G401.6 (cell line): ENCODE data around the gene REEP6.
"Not testable (repeated sequence)": the region's sequence is repeated elsewhere in the genome, so short reads cannot be mapped to it uniquely, and the experiment has no call there.

Experiments
- FAIRE-seq: peaks from 2 replicates; lab custom pipeline; 2012; peaks lifted over from hg19 to GRCh38; lab: Jason Lieb, UNC

The REEP6 gene

GRCh38 chr19:1509602-1510441, 18.8 kb downstream of the REEP6 start:
- peak; percentile 19 for FAIRE-seq

GRCh38 chr19:1510442-1510806, 19.4 kb downstream of the REEP6 start:
- FAIRE-seq = no peak

- FAIRE-seq = no peak
Observed at GRCh38 chr19:1510807-1511206, 19.8 kb downstream of the REEP6 start.

GRCh38 chr19:1511318-1512317, 20.6 kb downstream of the REEP6 start:
- no peak for FAIRE-seq

- no peak for FAIRE-seq
Observed at GRCh38 chr19:1512671-1513498, 21.9 kb downstream of the REEP6 start, which contains the start of gene ADAMTSL5. Gene ADAMTSL5, minus strand, starts transcription at chr19:1513019. Its CDS starts 2,076 bp downstream, at chr19:1510943.

- no peak for FAIRE-seq
Observed at GRCh38 chr19:1513499-1514294, 22.7 kb downstream of the REEP6 start.

- no peak for FAIRE-seq
Observed at GRCh38 chr19:1514295-1514661, 23.3 kb downstream of the REEP6 start.

GRCh38 chr19:1514986-1515721, 24.2 kb downstream of the REEP6 start:
- FAIRE-seq = no peak

- no peak for FAIRE-seq
Observed at GRCh38 chr19:1516395-1516753, 25.4 kb downstream of the REEP6 start.

GRCh38 chr19:1518471-1518870, 27.5 kb downstream of the REEP6 start:
- no peak for FAIRE-seq

GRCh38 chr19:1519802-1520201, 28.8 kb downstream of the REEP6 start:
- FAIRE-seq = not testable (repeated sequence)

GRCh38 chr19:1520203-1520780, 29.3 kb downstream of the REEP6 start:
- no peak for FAIRE-seq

- FAIRE-seq = no peak
Observed at GRCh38 chr19:1521636-1522035, 30.7 kb downstream of the REEP6 start.

GRCh38 chr19:1522061-1522460, 31.1 kb downstream of the REEP6 start:
- no peak for FAIRE-seq

- FAIRE-seq = no peak
Observed at GRCh38 chr19:1522838-1523237, 31.9 kb downstream of the REEP6 start.

- FAIRE-seq = no peak
Observed at GRCh38 chr19:1523412-1524286, 32.7 kb downstream of the REEP6 start, which contains the start of gene PLK5. Gene PLK5, plus strand, starts transcription at chr19:1524077. Its CDS starts 2,920 bp downstream, at chr19:1526997.

- FAIRE-seq = no peak
Observed at GRCh38 chr19:1524287-1524971, 33.4 kb downstream of the REEP6 start.

- FAIRE-seq = no peak
Observed at GRCh38 chr19:1524972-1525325, 34.0 kb downstream of the REEP6 start.

- no peak for FAIRE-seq
Observed at GRCh38 chr19:1525343-1525742, 34.4 kb downstream of the REEP6 start.
